Aorta (tissue), 5 donors: ENCODE results near the gene RAD50. TPM values are rescaled to one million over a fixed set of nuclear protein-coding genes. Genes with fewer than 3 reads are reported as not detected.
"Not testable (repeated sequence)": the region's sequence is repeated elsewhere in the genome, so short reads cannot be mapped to it uniquely, and the experiment has no call there.

Experiments used
- ATAC-seq: fragments of 200-7000 bp; cut with Tn5 transposase; one replicate; pipeline ENCODE4 v1.9.1; 2022; ENCODE audit warnings: moderate library complexity; ENCODE audit not compliant: low FRiP score
- DNase-seq, 2 donors: peaks; one replicate each; pipeline ENCODE4 v3.0.0-alpha.2; 2020
- H3K27ac ChIP-seq, 2 donors: one replicate each; pipeline ENCODE4 v1.5.1; 2013; ENCODE audit warnings: low read length in 2 of 2, mild to moderate bottlenecking in 2 of 2, moderate library complexity in 2 of 2, control low read depth in 1 of 2, inconsistent platforms in 1 of 2, low read depth in 1 of 2
- H3K27me3 ChIP-seq, 2 donors: one replicate each; pipeline ENCODE4 v1.6.1; 2013; ENCODE audit warnings: control low read depth in 1 of 2, low read length in 1 of 2, mild to moderate bottlenecking in 1 of 2, moderate library complexity in 1 of 2; ENCODE audit not compliant: insufficient read depth in 2 of 2, control insufficient read depth in 1 of 2
- H3K36me3 ChIP-seq, 2 donors: one replicate each; pipeline ENCODE4 v1.6.1; 2013; ENCODE audit warnings: control low read depth in 1 of 2, low read length in 1 of 2, mild to moderate bottlenecking in 1 of 2; ENCODE audit not compliant: insufficient read depth in 2 of 2, control insufficient read depth in 1 of 2
- H3K4me1 ChIP-seq, 2 donors: one replicate each; pipeline ENCODE4 v1.6.1; 2013; ENCODE audit warnings: low read length in 2 of 2, control low read depth in 1 of 2, mild to moderate bottlenecking in 1 of 2, moderate library complexity in 1 of 2; ENCODE audit not compliant: insufficient read depth in 2 of 2, control insufficient read depth in 1 of 2
- H3K4me3 ChIP-seq, 2 donors: one replicate each; pipeline ENCODE4 v1.5.1; 2013; ENCODE audit warnings: low read length in 2 of 2, control low read depth in 1 of 2, mild to moderate bottlenecking in 1 of 2
- H3K9me3 ChIP-seq: one replicate; pipeline ENCODE4 v1.6.1; 2013; ENCODE audit warnings: mild to moderate bottlenecking, low read length; ENCODE audit not compliant: control insufficient read depth
- WGBS, 2 donors: extraction: QIAGEN DNeasy Blood & Tissue Kit; methylation state at CpG; one replicate each; pipeline ENCODE4 v1.1.7; 2013; 5-methylcytosine and 5-hydroxymethylcytosine counted together
- intact Hi-C, 2 donors: fragments of 100-400 bp; cut with DNase I; formaldehyde crosslinking; loops; one replicate each; pipeline versions ENCODE4 v1.14.2 to v1.15.0; 2022
- polyA plus RNA-seq, 2 donors: library from polyadenylated mRNA; stranded (reverse); fragments of 200-250 nt; gene quantifications; one replicate each; pipeline ENCODE4 v1.2.3, GENCODE V29; 2013
- total RNA-seq, 2 donors: library from RNA; stranded (reverse); fragmentation: NEBNext Ultra II Directional; extraction: Animal tissue kit (Norgen Biotek cat#: 25700); gene quantifications; one replicate each; pipeline ENCODE4 v1.2.1, GENCODE V29; 2021
- donor health status: healthy with polysubstance abuse.
- donor health status: Bipolar disorder and iron deficiency.
- donor health status: DM: no; HTN: no; CAD: no.
- donor health status: DM: no; HTN: no; CAD: no.
- donor health status: DM: yes; HTN: yes; CAD: no.

The RAD50 gene
- total and polyA plus RNA-seq, 4 donors = 6.1 to 36.3 (median 19.8) TPM

DNA sequence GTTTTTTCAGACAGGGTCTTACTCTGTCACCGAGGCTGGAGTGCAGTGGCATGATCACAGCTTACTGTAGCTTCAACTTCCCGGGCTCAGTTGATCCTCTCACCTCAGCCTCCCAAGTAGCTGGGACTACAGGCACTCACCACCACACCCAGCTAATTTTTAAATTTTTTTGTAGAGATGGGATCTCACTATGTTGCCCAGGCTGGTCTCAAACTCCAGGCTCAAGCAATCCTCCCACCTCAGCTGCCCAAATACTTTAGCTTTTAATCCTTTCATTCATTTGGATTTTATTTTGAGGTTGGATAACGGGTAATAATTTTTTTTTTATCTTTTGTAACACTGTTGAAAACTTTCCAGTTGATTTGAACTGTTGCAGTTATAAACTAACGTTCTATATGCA lies 76.8 kb downstream of the RAD50 start:
- H3K4me3 ChIP-seq, H3K9me3 ChIP-seq, intact Hi-C loops, DNase-seq, H3K27ac ChIP-seq, H3K36me3 ChIP-seq, H3K4me1 ChIP-seq, H3K27me3 ChIP-seq, ATAC-seq: not testable (repeated sequence)
- 93 to 94% methylated on average over 4 of the region's 4 CpGs for WGBS, 2 donors

- peaks cover 4 to 7% of the 10 kb centered on the region in 2 donors for H3K36me3 ChIP-seq
- DNase-seq (no peak), ATAC-seq (no peak)
- intact Hi-C loops = no loop called here
- 88% methylated on average over 4 of the region's 4 CpGs for WGBS, 2 donors
- no peaks in the 10 kb centered on the region for H3K9me3 ChIP-seq
- no peaks in the 10 kb centered on the region for H3K4me1 ChIP-seq
- H3K27ac ChIP-seq = no peak overlapping the region
- no peak overlapping the region for H3K4me3 ChIP-seq
- H3K27me3 ChIP-seq = no peaks in the 10 kb centered on the region
Measured at GRCh38 chr5:132635873-132636272, 79.1 kb downstream of the RAD50 start.

DNA sequence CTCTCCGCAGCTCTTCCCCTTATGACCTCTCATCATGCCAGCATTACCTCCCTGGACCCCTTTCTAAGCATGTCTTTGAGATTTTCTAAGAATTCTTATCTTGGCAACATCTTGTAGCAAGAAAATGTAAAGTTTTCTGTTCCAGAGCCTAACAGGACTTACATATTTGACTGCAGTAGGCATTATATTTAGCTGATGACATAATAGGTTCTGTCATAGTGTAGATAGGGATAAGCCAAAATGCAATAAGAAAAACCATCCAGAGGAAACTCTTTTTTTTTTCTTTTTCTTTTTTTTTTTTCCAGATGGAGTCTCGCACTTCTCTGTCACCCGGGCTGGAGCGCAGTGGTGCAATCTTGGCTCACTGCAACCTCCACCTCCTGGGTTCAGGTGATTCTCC lies 80.5 kb downstream of the RAD50 start:
- Histone ChIP-seq H3K27ac (no peak overlapping the region), H3K27me3 (no peaks in the 10 kb centered on the region), H3K9me3 (no peaks in the 10 kb centered on the region), H3K36me3 (peaks cover 6 to 7% of the 10 kb centered on the region in 2 donors), H3K4me1 (no peaks in the 10 kb centered on the region), H3K4me3 (no peak overlapping the region)
- WGBS, 2 donors = 30 to 32% methylated on average over 4 of the region's 4 CpGs
- DNase-seq (no peak), ATAC-seq (no peak)
- intact Hi-C loops = no loop called here

- Histone ChIP-seq H3K9me3 (no peaks in the 10 kb centered on the region), H3K4me3 (no peak overlapping the region), H3K4me1 (no peaks in the 10 kb centered on the region), H3K27me3 (no peaks in the 10 kb centered on the region), H3K27ac (no peak overlapping the region), H3K36me3 (peaks cover 9 to 11% of the 10 kb centered on the region in 2 donors)
- intact Hi-C loops = no loop called here
- ATAC-seq (no peak), DNase-seq (no peak)
- 38 to 45% methylated on average over 2 of the region's 2 CpGs for WGBS, 2 donors
Measured at GRCh38 chr5:132639706-132640130, 82.9 kb downstream of the RAD50 start.

GRCh38 chr5:132640613-132641012 lies 83.8 kb downstream of the RAD50 start:
- Histone ChIP-seq H3K36me3 (peaks cover 9 to 11% of the 10 kb centered on the region in 2 donors), H3K9me3 (no peaks in the 10 kb centered on the region), H3K4me3 (no peak overlapping the region), H3K27me3 (no peaks in the 10 kb centered on the region), H3K27ac (no peak overlapping the region), H3K4me1 (no peaks in the 10 kb centered on the region)
- no peak for ATAC-seq
- 85 to 91% methylated on average over 4 of the region's 4 CpGs for WGBS, 2 donors
- DNase-seq = no peak
- intact Hi-C loops = no loop called here

- 93 to 94% methylated on average over 3 of the region's 3 CpGs for WGBS, 2 donors
- no peak for ATAC-seq
Measured at GRCh38 chr5:132641241-132641723, 84.5 kb downstream of the RAD50 start.

GRCh38 chr5:132641841-132642240 lies 85.1 kb downstream of the RAD50 start:
- no peak for ATAC-seq
- peaks cover 9 to 11% of the 10 kb centered on the region in 2 donors for H3K36me3 ChIP-seq
- no peak overlapping the region for H3K4me3 ChIP-seq
- H3K27me3 ChIP-seq = no peaks in the 10 kb centered on the region
- H3K9me3 ChIP-seq = no peaks in the 10 kb centered on the region
- H3K4me1 ChIP-seq = no peaks in the 10 kb centered on the region
- DNase-seq = no peak
- H3K27ac ChIP-seq = no peak overlapping the region
- intact Hi-C loops = no loop called here
- WGBS, 2 donors = 95% methylated on average over 3 of the region's 3 CpGs

More at GRCh38 chr5:132641241-132641723, 84.5 kb downstream of the RAD50 start:
- Histone ChIP-seq H3K36me3 (peaks cover 9 to 11% of the 10 kb centered on the region in 2 donors), H3K4me3 (no peak overlapping the region), H3K27me3 (no peaks in the 10 kb centered on the region), H3K27ac (no peak overlapping the region), H3K9me3 (no peaks in the 10 kb centered on the region), H3K4me1 (no peaks in the 10 kb centered on the region)
- intact Hi-C loops = no loop called here
- DNase-seq = no peak

GRCh38 chr5:132644177-132644576 lies 87.4 kb downstream of the RAD50 start:
- no peak overlapping the region for H3K27ac ChIP-seq
- H3K36me3 ChIP-seq = peaks cover 6 to 11% of the 10 kb centered on the region in 2 donors
- H3K4me3 ChIP-seq = no peak overlapping the region
- DNase-seq (no peak), ATAC-seq (no peak)
- peaks cover 3% of the 10 kb centered on the region for H3K9me3 ChIP-seq
- intact Hi-C loops = no loop called here
- no peaks in the 10 kb centered on the region for H3K27me3 ChIP-seq
- no peaks in the 10 kb centered on the region for H3K4me1 ChIP-seq

DNA sequence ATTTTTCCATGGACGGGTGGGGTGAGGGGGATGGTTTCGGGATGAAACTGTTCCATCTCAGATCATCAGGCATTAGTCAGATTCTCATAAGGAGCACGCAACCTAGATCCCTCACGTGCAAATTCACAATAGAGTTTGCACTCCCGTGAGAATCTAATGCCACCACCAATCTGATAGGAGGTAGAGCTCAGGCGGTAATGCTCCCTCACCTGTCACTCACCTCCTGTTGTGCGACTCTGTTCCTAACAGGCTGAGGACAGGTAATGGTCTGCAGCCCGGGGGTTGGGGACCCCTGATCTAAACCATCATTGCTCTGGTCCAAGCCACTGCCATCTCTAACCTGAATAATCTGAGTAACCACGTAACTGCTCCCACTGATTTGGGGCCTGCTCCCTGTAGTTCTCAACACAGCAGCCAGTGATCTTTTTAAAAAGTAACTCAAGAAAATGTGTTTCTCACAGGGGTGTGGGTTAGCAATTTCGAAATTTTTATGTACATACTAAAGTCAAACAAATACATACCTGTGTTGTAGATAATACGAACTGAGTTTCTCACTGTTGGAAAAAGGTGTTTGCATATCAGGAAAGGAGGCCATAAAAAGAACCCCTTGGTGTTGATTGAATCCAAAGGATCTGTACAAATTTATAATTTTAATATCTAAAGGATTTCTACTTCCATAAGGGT lies 89.9 kb downstream of the RAD50 start:
- Histone ChIP-seq H3K4me1 (no peaks in the 10 kb centered on the region), H3K27me3 (no peaks in the 10 kb centered on the region), H3K9me3 (peaks cover 3% of the 10 kb centered on the region), H3K4me3 (no peak overlapping the region), H3K36me3 (peaks cover 3 to 9% of the 10 kb centered on the region in 2 donors), H3K27ac (no peak overlapping the region)
- WGBS, 2 donors = 95 to 96% methylated on average over 11 of the region's 11 CpGs
- intact Hi-C loops = no loop called here
- ATAC-seq (no peak), DNase-seq (no peak)
